ENCODE data around the gene TRMT13.
"Not testable (repeated sequence)": the region's sequence is repeated elsewhere in the genome, so short reads cannot be mapped to it uniquely, and the experiment has no call there.

TRMT13 gene

DNA sequence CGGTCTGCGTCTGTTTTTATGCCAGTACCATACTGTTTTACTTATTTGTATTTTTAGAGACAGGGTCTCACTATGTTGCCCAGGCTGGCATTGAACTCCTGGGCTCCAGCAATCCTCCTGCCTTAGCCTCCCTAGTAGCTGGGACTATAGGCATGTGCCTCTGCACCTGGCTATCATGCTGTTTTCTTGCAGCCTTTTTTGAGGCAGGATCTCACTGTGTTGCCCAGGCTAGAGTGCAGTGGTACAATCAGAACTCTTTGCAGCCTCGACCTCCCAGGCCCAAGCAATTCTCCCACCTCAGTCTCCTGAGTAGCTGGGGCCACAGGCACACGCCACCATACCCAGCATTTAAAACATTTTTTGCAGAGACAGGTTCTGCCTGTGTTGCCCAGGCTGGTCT, 50.4 kb downstream of the TRMT13 start:
- TF ChIP-seq, protein P1, sequence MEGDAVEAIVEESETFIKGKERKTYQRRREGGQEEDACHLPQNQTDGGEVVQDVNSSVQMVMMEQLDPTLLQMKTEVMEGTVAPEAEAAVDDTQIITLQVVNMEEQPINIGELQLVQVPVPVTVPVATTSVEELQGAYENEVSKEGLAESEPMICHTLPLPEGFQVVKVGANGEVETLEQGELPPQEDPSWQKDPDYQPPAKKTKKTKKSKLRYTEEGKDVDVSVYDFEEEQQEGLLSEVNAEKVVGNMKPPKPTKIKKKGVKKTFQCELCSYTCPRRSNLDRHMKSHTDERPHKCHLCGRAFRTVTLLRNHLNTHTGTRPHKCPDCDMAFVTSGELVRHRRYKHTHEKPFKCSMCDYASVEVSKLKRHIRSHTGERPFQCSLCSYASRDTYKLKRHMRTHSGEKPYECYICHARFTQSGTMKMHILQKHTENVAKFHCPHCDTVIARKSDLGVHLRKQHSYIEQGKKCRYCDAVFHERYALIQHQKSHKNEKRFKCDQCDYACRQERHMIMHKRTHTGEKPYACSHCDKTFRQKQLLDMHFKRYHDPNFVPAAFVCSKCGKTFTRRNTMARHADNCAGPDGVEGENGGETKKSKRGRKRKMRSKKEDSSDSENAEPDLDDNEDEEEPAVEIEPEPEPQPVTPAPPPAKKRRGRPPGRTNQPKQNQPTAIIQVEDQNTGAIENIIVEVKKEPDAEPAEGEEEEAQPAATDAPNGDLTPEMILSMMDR (IDR thresholded peaks at IDR 0.05; ENCODE audit: low read depth, low read length): no peak
- no peak overlapping the region for H3K4me3 ChIP-seq (ENCODE audit: low read depth, low read length)

DNA sequence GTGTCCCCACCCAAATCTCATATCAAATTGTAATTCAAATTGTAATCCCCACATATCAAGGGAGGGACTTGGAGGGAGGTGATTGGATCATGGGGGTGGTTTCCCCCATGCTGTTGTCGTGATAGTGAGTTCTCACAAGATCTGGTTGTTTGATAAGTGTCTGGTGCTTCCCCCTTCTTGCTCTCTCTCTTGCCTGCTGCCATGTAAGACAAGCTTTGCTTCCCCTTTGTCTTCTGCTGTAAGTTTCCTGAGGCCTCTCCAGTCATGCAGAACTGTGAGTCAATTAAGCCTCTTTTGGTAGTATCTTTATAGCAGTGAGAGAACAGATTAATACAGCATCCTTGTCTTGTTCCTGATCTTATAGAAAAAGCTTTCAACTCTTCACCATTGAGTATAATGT, 51.6 kb downstream of the TRMT13 start:
- no peak overlapping the region for H3K4me3 ChIP-seq (ENCODE audit: low read depth, low read length)
- TF ChIP-seq, protein P1 (IDR thresholded peaks at IDR 0.05; ENCODE audit: low read depth, low read length): no peak

DNA sequence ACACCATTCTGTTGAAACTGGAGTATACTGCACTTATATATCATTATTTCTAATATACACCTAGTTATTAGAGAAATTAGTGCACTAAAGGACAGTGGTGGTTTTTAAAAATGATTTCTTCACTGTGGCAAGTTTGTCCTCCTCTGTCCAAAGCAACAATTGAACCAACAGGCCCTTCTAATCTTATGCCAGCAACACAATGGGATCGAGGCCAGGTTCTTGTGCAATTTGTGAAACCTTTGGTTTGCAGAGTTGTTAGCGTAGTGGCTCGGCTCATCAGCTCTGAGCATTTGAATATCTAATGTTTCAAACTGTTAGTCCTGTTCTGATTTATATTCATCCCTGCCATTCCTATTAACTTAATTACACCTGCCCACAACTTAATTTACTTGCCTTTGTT, 54.9 kb downstream of the TRMT13 start:
- H3K4me3 ChIP-seq (ENCODE audit: low read depth, low read length): no peak overlapping the region
- TF ChIP-seq, protein P1 (IDR thresholded peaks at IDR 0.05; ENCODE audit: low read depth, low read length): no peak

DNA sequence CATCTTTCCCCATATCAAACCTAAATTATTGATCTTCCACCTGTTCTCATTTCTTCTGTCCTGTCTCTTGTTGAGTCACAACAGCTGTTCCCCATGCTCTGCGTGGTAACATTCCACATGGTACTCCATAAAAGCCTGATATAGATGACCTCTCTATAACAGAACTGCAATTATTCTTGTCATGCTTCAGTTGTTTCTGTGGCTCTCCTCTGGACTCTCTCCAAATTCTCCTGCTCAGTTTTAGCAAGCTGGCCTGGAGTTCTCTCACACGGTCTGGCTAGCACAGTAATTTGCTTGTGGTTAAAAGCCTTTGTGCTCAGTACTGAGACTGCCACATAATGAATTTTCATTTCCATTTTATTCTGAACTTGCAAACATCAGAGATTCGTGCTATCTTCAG, 55.7 kb downstream of the TRMT13 start:
- H3K4me3 ChIP-seq (ENCODE audit: low read depth, low read length): no peak overlapping the region

DNA sequence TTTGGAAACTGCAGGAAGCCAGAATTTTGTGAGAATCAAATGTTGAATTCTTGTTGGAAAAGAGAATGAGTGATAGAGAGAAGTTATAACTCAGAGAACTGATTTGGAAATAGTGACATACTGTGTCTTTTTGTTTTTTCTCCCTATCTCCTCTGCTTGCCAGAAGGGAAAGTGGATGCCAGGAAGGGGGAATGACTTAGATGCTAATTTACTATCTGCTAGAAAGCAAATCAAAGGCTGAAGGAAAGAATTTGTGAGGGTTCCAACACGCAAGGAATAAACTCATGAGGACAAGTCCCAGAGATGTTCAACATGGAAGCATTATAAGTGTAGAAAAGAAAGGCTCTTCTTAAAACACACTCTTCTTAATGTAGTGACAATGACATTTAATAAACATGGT, 65.6 kb downstream of the TRMT13 start:
- TF ChIP-seq, protein P1 (IDR thresholded peaks at IDR 0.05; ENCODE audit: low read depth, low read length): no peak
- H3K4me3 ChIP-seq (ENCODE audit: low read depth, low read length): no peak overlapping the region

More for the DNA sequence above, 55.7 kb downstream of the TRMT13 start:
- TF ChIP-seq, protein P1 (IDR thresholded peaks at IDR 0.05; ENCODE audit: low read depth, low read length): no peak

DNA sequence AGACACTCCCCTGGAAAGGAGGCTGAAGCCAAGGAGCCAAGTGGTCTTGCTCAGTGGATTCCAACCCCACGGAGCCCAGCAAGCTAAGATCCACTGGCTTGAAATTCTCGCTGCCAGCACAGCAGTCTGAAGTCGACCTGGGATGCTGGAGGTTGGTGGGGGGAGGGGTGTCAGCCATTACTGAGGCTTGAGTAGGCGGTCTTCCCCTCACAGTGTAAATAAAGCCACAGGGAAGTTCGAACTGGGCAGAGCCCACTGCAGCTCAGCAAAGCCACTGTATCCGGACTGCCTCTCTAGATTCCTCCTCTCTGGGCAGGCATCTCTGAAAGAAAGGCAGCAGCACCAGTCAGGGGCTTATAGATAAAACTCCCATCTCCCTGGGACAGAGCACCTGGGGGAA, 67.1 kb downstream of the TRMT13 start:
- H3K4me3 ChIP-seq (ENCODE audit: low read depth, low read length): not testable (repeated sequence)

All from WI38 (cell line).